Endothelial cell of coronary artery (primary cell): Measurements from ENCODE around the gene TAMALIN. TPM values are rescaled to one million over a fixed set of nuclear protein-coding genes. Genes with fewer than 3 reads are reported as not detected.

ENCODE experiments used
- total RNA-seq: library from RNA; depleted of rRNA; stranded (reverse); fragments of >200 nt; gene quantifications from 2 replicates; pipeline ENCODE4 v1.2.3, GENCODE V29; 2014

TAMALIN gene
- total RNA-seq, result 30.7 and 41.4 TPM in 2 replicates

GRCh38 chr12:52006726-52007157, at the start of gene TAMALIN:
TAMALIN (plus strand) TSS chr12:52006946; CDS start chr12:52007020, 74 bp downstream.

GRCh38 chr12:52050758-52051541, 44.2 kb downstream of the TAMALIN start, which contains the start of gene NR4A1:
NR4A1 (plus strand) TSS chr12:52051442; CDS start chr12:52054329, 2,887 bp downstream.

Other genes starting within 250 kb of the TAMALIN start
- gene FIGNL2, start 158.2 kb upstream of the TAMALIN start, total RNA-seq, result 0.18 and 0.19 TPM in 2 replicates
- gene ANKRD33, start 118.8 kb upstream of the TAMALIN start, total RNA-seq, result under 0.01 and 0.09 TPM in 2 replicates
- gene ACVRL1, start 99.4 kb upstream of the TAMALIN start, total RNA-seq, result 448 and 520 TPM in 2 replicates
- 12.9 and 20.0 TPM in 2 replicates for gene ACVR1B, start 55.2 kb upstream of the TAMALIN start, total RNA-seq
- 0.27 and 1.4 TPM in 2 replicates for gene NR4A1, start 44.5 kb downstream of the TAMALIN start, total RNA-seq
- 81.8 and 87.6 TPM in 2 replicates for gene ATG101, start 63.0 kb downstream of the TAMALIN start, total RNA-seq
- gene SMIM41, start 72.8 kb downstream of the TAMALIN start, total RNA-seq, result under 0.01 TPM in 1 of 2 replicates, not detected in the other
- 5.5 and 6.7 TPM in 2 replicates for gene KRT80, start 185.1 kb downstream of the TAMALIN start, total RNA-seq
- gene KRT7, start 226.3 kb downstream of the TAMALIN start, total RNA-seq, result 1,160 and 1,591 TPM in 2 replicates